Fibroblast of skin of back (primary cell): ENCODE results near the gene KCNQ1.

Experiments
- DNase-seq: peaks from one replicate; pipeline ENCODE4 v3.0.0-alpha.2; 2013

Gene KCNQ1

DNA sequence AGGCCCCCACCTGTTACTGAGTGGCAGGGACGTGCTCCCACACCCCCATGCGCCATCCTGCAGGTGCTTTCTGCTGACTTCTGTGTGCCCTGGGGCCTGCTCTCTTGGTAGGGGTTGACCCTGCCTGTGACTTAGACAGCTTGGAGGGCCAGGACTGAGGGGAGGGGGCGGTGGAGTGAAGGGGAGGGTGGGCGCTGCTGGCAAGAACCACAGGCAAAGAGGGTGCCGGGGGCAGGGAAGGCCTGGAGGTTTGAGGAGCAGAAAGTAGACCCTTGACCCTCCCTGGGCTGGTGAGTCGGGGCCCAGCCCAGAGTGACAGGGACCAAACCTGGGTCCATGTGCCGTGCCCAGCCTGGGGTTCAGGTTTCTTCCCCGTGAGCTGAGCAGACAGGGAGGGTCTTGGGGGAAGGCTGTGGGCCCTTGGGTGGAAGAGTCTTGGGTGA, 17.8 kb downstream of the KCNQ1 start:
- no peak for DNase-seq

- DNase-seq: no peak
Observed at GRCh38 chr11:2462986-2463765, 18.4 kb downstream of the KCNQ1 start.

- DNase-seq: no peak
Observed at GRCh38 chr11:2463766-2464277, 19.0 kb downstream of the KCNQ1 start.

DNA sequence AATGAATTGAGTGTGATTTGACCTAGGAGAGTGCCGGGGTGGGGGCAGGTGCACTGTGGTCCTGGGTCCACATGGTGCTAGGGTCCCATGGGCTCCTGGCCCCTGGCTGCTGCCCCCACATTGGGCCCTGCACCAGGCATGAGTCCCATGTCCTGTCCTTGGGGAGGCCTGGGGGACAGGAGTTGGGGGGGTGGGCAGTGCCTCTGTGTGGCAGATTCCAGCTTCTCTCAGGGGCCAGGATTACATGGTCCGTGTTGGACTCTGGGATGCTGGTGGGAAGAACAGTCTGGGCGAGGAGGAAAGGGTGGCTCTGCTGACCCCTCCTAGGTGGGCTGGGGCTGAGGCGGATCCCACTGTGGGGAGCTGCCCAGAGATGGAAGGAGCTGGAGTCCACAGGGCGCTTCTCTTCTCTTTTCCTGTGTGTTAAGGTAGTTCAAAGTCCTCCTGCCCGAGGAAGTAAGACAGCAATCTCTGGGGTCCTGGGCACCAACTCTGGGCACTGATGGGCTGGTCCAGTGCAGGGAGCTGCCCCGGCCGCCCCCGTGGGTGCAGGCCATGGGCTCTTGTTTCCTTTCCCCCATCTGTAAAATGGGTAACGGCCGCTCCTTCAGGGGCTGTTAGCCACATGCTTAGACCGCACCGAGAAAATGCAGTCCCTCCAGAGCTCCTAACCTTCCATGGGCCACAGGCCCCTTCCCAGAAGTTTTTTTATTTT, 19.8 kb downstream of the KCNQ1 start:
- no peak for DNase-seq

GRCh38 chr11:2465202-2466068, 20.6 kb downstream of the KCNQ1 start:
- no peak for DNase-seq

DNA sequence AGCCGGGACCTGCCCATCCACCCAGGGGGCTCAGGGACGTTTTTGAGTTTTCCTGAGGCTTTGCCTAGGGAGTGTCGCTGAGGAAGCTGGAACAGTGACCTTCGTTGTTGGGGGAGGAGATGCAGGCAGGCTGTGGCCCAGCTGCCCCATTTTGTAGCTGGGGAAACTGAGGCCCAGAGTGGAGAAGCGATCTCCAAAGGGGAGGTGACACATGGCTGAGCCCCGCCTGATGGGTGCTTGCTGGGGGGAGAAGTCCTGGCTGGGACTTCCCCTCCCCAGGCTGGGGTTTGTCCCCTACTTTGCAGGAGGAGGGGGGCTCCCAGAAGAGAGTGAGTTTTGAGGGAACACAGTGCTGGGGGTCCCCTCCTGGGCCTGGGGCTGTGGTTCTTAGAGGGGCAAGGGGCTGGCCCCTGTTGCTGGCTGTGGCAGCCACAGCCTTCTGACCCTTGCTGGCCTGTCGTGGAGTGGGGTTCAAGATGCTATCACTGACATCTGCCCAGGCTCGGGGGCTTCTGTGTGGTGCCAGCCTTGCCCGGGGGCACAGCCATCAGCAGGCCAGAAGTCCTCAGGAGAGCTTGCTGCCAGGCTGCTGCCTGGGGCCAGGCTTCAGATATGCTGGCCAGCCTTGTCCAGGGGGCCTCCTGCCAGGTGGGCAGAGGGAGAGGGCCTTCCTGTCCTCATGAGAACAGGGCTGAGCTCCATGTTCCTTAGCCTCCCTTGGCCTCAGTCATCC, 21.4 kb downstream of the KCNQ1 start:
- no peak for DNase-seq

- no peak for DNase-seq
Observed at GRCh38 chr11:2466869-2467694, 22.3 kb downstream of the KCNQ1 start.

- no peak for DNase-seq
Observed at GRCh38 chr11:2467695-2468055, 22.9 kb downstream of the KCNQ1 start.

GRCh38 chr11:2468363-2469235, 23.8 kb downstream of the KCNQ1 start:
- no peak for DNase-seq

DNA sequence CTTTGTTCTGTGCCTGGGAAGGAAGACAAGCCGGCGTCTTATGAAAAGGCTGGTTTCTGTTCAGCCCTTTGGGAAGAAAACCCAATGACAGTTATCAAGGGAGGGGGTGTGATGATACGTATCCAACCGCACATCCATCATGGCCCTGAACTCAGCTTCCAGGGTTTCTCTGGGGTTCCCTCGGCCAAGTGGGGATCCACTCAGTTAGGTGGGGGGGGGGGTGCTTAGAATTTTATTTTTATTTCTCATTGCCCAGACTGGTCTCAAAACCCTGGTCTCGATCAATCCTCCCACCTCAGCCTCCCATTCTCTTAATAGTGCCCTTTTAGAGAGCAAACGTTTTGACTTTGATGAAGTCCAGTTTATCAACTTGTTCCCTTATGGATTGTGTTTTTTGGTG, 25.7 kb downstream of the KCNQ1 start:
- no peak for DNase-seq

DNA sequence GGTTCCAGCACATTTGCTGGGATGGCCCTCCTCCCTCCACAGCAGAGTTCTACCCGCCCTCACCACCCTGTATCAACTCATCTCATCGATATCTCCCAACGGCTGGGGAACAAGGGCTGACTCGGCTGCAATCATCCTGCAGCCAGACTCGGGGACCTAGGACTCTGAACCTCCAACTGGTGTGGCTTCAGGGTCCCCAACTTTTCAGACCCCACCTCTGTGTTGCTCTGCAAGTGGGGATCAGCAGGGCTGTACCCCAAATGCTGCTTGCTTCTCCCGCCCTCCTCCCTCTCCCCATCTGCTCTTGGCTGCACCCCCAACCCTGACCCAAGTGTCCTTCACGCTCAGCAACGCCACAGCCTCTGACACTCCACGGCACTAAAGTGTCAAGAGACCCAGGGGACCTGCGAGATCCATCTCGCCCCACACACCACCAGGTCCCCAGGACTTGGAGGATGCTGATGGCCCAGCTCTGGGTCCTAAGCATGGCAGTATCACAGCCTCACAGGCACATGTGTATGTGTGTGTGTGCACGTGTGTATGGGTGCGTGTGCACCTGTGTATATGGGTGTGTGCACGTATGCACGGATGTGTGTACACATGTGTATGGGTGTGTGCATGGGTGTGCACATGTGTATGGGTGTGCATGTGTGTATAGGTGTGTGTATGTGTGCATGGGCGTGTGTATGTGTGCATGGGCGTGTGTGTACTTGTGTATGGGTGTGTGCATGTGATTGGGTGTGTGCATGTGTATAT, 26.4 kb downstream of the KCNQ1 start:
- DNase-seq: no peak

- no peak for DNase-seq
Observed at GRCh38 chr11:2471804-2472096, 26.9 kb downstream of the KCNQ1 start.

DNA sequence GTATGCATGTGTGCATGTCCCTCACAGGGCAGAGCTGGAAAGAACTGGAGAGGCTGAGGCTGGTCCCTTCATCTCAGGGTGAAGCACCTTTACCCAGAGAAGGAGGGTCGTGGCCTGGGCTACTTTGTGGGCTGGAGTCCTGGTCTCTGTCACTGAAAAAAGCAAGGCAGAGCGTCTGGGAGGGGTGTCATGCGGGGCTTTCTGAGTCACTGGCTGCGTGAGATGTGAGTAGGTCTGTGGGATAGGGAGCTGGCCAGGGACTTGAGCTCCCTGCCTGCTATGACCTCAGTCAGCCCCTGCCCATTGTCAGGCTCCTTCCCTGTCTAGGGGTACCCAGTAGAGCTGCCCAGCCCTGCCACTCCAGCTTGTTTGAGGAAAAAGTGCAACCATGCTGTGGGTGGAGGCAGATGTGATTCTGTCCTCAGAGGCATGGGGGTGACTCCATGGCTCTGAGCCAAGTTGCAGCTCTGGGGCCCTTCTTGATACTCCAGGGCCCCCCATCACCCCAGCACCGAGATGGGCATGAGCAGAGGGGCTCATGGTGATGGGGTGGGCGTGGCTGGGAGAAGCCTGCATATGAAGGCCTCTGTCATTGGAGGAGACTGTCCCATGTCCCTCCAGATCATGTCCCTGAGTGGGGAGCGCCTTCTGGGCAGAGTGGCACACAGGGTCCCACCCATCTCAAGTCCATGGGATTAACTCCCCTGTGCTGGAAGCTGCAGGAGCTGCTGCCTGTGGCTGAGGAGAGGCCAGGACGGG, 27.8 kb downstream of the KCNQ1 start:
- no peak for DNase-seq

- no peak for DNase-seq
Observed at GRCh38 chr11:2473361-2474058, 28.7 kb downstream of the KCNQ1 start.

- DNase-seq: no peak
Observed at GRCh38 chr11:2474059-2474901, 29.5 kb downstream of the KCNQ1 start.

GRCh38 chr11:2475136-2475918, 30.5 kb downstream of the KCNQ1 start:
- DNase-seq: no peak

DNA sequence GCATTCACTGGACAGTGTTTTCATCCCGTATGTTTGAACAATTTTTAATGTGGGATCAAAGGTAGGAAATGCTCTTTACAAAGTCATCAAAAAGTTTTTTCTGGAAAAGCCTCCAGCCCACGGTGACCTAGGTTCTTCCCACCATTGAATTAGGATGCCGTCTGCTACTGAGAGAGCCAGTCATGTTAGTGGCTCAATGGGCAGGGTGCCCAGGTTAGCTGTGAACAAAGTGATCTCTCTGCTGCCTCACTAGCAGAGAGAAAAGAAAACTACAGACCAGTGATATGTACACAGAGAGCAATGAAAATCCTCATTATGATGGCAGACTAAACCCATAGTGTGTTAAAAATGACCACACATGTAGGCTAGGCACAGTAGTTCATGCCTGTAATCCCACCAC, 32.4 kb downstream of the KCNQ1 start:
- DNase-seq: no peak
